OCI-LY3 (cell line): Measurements from ENCODE around the gene IMP3.

Experiments used
- EZH2phosphoT487 ChIP-seq: fragments of 200-600 bp; shearing (Covaris generic); IDR thresholded peaks from 2 replicates; pipeline ENCODE4 v1.6.1; 2018; ENCODE audit warnings: antibody characterized with exemption, mixed run types, low read depth
- TF ChIP-seq, protein P1 (sequence below): fragments of 200-600, 300-600 bp; sonication (generic); IDR thresholded peaks from 2 replicates; pipeline ENCODE4 v1.5.1; 2014; ENCODE audit warnings: antibody characterized with exemption, low read length, low read depth

DNA sequence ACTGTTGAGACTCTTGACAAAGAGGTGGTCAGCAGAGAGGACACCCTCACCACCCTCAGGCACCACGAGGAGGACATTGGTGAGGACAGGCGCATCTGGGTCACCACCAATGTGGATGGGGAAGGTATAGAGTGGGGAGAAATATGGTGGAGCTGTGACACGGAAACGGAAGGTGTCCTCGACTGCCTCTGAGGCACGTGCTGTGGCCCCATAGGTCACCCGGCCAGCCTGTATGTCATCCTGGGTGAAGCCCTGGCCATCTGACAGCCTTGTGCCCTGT, 48.2 kb upstream of the IMP3 start:
- TF ChIP-seq, protein P1, sequence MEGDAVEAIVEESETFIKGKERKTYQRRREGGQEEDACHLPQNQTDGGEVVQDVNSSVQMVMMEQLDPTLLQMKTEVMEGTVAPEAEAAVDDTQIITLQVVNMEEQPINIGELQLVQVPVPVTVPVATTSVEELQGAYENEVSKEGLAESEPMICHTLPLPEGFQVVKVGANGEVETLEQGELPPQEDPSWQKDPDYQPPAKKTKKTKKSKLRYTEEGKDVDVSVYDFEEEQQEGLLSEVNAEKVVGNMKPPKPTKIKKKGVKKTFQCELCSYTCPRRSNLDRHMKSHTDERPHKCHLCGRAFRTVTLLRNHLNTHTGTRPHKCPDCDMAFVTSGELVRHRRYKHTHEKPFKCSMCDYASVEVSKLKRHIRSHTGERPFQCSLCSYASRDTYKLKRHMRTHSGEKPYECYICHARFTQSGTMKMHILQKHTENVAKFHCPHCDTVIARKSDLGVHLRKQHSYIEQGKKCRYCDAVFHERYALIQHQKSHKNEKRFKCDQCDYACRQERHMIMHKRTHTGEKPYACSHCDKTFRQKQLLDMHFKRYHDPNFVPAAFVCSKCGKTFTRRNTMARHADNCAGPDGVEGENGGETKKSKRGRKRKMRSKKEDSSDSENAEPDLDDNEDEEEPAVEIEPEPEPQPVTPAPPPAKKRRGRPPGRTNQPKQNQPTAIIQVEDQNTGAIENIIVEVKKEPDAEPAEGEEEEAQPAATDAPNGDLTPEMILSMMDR, result no peak
- TF ChIP-seq EZH2phosphoT487, result no peak
